DOHH2 (cell line): ENCODE results near the gene ACTN4.

ENCODE experiments used
- EZH2phosphoT487 ChIP-seq: fragments of 200-600 bp; sonication (generic); IDR thresholded peaks from 2 replicates; pipeline ENCODE4 v1.6.1; 2017; ENCODE audit warnings: borderline replicate concordance, mild to moderate bottlenecking, antibody characterized with exemption, low read length, moderate library complexity, mixed read lengths
- TF ChIP-seq, protein P1 (sequence below): fragments of 200-600 bp; sonication (generic); IDR thresholded peaks from one replicate; pipeline ENCODE4 v1.5.1; 2014; ENCODE audit warnings: antibody characterized with exemption, mild to moderate bottlenecking, low read depth, low read length; ENCODE audit not compliant: poor library complexity, severe bottlenecking

DNA sequence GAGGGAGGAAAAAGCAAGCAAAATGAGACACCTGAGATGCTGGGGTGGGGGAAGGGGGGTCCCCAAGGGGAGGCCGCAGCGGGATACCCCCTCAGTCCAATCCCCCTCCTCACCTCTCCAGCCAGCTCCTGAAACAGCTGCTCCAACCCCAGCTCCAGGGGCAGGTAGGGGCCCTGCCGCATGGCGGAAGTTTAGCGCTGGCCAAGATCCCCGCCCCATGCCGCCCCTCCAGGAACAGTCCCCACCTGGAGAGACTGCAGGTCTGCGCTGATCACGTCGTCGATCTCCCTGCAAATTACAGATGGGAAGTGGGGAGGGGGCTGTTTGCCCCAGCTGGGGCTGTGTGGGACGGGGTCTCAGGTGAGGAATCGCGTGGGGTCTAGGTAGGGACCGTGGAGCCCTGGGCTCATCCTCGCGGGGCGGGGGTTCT is 87.8 kb downstream of the ACTN4 start:
- TF ChIP-seq, protein P1, sequence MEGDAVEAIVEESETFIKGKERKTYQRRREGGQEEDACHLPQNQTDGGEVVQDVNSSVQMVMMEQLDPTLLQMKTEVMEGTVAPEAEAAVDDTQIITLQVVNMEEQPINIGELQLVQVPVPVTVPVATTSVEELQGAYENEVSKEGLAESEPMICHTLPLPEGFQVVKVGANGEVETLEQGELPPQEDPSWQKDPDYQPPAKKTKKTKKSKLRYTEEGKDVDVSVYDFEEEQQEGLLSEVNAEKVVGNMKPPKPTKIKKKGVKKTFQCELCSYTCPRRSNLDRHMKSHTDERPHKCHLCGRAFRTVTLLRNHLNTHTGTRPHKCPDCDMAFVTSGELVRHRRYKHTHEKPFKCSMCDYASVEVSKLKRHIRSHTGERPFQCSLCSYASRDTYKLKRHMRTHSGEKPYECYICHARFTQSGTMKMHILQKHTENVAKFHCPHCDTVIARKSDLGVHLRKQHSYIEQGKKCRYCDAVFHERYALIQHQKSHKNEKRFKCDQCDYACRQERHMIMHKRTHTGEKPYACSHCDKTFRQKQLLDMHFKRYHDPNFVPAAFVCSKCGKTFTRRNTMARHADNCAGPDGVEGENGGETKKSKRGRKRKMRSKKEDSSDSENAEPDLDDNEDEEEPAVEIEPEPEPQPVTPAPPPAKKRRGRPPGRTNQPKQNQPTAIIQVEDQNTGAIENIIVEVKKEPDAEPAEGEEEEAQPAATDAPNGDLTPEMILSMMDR: no peak
- TF ChIP-seq EZH2phosphoT487: no peak
